ENCODE data around the gene TSPAN11.
A peak's percentile ranks its signal among the peaks of the same experiment; 100 is the strongest.

TSPAN11 gene

DNA sequence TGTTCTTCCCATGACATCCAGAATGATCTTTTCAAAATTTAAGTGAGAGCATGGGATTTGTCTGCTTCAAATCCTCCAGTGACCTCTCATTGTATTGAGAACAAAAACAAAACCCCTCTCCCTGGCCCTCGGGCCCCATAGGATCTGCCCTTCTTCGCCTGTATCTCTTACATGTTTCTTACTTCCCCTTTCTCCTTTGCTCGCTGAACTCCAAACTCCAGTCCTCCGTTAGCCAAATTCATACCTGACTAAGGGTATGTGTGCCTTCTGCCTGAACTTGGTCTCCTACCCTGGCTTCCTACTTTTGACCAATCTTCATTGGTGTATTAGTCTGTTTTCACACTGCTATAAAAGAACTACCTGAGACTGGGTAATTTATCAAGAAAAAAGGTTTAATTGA lies 13.2 kb upstream of the TSPAN11 start:
- DNase-seq: no peak

GRCh38 chr12:30914986-30915591 lies 11.5 kb upstream of the TSPAN11 start:
- DNase-seq: no peak

DNA sequence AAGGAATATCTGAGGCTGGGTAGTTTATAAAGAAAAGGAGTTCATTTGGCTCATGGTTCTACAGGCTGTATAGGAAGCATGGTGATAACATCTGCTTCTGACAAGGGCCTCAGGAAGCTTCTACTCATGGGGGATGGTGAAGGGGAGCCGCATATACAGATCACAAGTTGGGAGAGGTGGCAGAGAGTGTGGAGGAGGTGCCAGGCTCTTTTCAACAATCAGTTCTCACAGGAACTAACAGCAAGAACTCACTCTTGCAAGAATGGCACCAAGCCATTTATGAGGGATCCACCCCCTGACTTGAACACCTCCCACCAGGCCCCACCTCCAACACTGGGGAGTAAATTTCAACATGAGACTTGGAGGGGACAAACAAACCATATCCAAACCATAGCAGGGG lies 3.5 kb upstream of the TSPAN11 start:
- no peak for DNase-seq

DNA sequence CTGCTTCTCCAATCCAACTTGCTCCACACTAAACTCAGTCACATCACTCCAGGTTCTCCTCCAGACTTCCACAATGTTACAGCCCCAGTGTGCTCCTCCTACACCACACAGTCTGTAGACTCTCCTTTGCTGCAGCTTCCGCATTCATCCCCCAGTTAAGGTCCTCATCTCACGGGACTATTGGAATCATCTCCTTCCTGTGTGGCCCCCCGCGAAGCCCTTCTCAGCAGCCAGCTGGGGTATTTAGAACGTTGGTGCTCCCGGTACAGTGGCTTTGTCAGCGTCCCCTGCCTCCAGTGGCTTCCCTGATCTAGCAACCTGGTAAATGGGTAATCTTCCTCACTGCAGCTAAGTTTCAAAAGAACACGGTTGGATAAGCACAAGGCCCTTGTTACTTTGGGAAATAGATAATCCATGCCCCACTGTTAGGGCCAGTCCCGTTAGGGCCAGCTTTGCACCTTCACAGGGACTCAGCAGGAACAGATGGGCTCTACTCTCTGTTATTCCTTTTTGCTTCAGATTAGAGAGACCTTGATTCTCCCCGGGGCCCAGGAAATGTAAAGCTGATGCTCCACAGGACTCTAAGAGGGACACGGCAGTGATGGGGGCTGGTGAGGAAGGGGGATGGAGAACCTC lies 823 bp upstream of the TSPAN11 start:
- peak; percentile 26 for DNase-seq

DNA sequence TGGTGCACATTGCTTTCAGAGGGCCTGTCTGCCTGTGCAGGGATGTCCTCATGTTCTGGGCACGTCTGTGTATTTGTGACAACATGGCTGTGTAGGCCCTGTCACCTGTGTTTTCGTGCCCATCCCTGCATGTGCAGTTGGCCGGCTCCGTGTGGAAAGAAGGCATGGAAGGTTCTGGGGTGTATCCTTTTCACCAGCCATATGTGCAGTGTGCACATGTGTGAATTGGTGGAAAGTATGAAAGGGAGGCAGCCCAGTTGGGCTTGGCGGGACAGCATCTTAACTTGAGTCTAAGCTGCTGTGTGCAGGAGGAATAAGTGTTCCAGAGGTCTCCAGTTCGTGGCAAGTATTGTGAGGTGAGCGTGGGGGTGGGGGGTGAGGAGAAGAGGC lies 669 bp downstream of the TSPAN11 start:
- DNase-seq: no peak

- DNase-seq: no peak
Measured at GRCh38 chr12:30928356-30929244, 2.1 kb downstream of the TSPAN11 start.

GRCh38 chr12:30930238-30930637 lies 3.7 kb downstream of the TSPAN11 start:
- DNase-seq: peak; percentile 20

GRCh38 chr12:30930641-30931040 lies 4.1 kb downstream of the TSPAN11 start:
- no peak for DNase-seq

- no peak for DNase-seq
Measured at GRCh38 chr12:30932881-30933280, 6.3 kb downstream of the TSPAN11 start.

- DNase-seq: no peak
Measured at GRCh38 chr12:30934811-30935210, 8.3 kb downstream of the TSPAN11 start.

DNA sequence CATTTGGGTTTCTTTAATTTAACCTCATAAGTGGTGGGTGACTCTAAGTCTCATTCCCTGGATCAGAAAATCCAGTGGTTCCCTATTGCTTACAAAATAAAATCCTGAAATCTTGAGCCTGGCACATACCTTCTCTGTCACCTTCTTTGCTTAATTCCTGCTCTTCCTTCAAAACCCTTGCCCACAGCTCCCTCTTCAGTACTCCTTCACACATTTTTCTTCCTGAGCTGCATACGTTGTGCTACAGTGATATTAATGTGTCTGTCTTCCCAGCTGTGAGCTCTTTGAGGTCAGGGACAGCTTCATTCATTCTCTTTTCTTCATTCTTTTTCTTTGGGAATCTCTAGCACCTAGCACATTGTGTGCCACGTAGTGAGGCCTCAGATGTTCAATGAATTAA lies 9.5 kb downstream of the TSPAN11 start:
- no peak for DNase-seq

GRCh38 chr12:30939234-30939633 lies 12.7 kb downstream of the TSPAN11 start:
- no peak for DNase-seq

GRCh38 chr12:30942486-30942885 lies 15.9 kb downstream of the TSPAN11 start:
- no peak for DNase-seq

- DNase-seq: no peak
Measured at GRCh38 chr12:30942936-30943335, 16.4 kb downstream of the TSPAN11 start.

GRCh38 chr12:30945443-30946164 lies 19.1 kb downstream of the TSPAN11 start:
- DNase-seq: no peak

GRCh38 chr12:30952015-30952414 lies 25.5 kb downstream of the TSPAN11 start:
- DNase-seq: no peak

DNA sequence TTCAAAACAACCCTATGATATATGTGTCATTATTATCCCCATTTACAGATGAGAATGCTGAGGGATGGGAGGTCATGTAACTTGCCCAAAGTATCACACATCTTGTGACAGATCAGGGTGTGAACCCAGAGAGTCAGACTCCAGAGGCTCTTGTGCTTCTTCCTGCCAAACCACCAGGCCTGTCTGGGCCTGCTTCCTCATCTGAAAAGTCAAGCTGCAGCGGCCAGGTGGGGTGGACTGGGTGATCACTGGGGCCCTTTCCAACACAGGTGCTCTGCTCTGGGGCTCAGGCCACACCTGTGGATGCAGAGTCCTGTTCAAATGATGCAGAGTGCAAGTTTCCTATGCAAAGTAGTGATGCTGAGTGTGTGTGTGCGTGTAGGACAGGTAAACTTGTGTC lies 26.7 kb downstream of the TSPAN11 start:
- no peak for DNase-seq

DNA sequence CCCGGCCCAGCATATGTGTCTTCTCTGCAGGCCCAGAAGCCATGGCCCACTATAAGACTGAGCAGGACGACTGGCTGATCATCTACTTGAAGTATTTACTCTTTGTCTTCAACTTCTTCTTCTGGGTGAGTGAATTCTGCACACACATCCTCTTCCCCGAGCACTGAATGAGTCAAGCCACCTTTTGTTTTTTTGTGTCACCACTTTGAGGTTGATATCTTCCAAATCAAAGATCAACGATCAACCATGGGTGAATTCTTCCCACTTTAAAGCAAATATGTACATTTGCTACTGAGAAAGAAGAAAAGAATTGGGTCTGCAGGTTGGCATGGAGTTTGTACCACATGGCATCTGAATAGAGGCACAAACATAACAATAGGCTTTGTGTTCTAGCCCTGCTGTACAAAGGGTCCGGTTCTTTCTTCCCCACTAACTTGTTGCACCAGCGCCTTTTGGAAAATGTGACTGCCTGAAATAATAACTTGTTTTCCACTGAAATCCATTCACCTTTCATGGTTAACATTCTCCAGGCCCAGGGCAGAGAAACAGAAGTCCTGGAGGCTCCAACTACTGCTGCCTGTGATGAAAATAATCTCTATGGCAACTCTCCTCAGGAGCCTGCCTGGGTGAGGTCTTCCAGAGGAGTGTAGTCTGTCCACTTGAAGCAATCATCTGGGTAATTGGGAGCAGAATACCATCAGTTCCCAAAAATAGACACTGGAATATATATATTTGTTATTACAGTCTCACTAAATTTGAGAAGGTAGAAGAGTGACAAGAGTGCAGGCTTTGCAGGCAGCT lies 27.6 kb downstream of the TSPAN11 start:
- no peak for DNase-seq

GRCh38 chr12:30955214-30955613 lies 28.7 kb downstream of the TSPAN11 start:
- DNase-seq: no peak

DNA sequence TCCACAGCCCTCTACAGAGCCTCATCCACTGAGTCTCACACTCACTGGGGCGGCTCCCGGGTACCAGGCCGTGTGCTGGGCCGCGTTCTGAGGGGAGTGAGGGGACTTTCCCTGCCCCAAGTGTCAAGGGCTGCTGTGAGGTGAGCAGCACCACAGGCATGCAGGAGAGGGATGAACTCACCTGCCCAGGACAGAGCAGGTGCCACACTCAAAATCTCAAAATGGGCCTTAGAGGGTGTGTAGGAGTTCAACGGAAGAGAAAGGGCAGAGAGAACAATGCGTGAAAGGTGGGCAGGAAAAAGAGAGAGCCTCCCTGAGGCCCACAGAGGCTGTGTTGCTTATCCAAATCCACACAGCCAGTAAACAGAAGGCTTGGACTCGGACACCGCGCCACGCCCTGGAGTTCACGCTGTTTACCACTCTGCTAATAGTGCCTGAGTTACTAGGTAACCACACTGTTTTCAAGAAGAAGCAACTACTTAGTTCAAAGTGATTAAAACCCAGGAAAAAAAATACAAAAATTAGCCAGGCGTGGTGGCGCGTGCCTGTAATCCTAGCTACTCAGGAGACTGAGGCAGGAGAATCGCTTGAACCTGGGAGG lies 32.7 kb downstream of the TSPAN11 start:
- DNase-seq: no peak

- no peak for DNase-seq
Measured at GRCh38 chr12:30959778-30960177, 33.2 kb downstream of the TSPAN11 start.

- no peak for DNase-seq
Measured at GRCh38 chr12:30961030-30961429, 34.5 kb downstream of the TSPAN11 start.

Measured in NCI-H524 treated with DMSO at 0.1 percent for 48 hours (cell line).